GM18505 (cell line): ENCODE measurements around the gene SFRP4.

Experiments used
- ATAC-seq: cut with Tn5 transposase; IDR thresholded peaks from one replicate; pipeline ENCODE4 v1.9.1; 2021; ENCODE audit not compliant: unreplicated experiment
- POLR2A ChIP-seq: IDR thresholded peaks from 4 replicates; pipeline ENCODE4 v1.6.1; 2011; ENCODE audit warnings: borderline replicate concordance; ENCODE audit not compliant: insufficient read depth, insufficient read length; ENCODE audit errors: extremely low read depth

Gene SFRP4

DNA sequence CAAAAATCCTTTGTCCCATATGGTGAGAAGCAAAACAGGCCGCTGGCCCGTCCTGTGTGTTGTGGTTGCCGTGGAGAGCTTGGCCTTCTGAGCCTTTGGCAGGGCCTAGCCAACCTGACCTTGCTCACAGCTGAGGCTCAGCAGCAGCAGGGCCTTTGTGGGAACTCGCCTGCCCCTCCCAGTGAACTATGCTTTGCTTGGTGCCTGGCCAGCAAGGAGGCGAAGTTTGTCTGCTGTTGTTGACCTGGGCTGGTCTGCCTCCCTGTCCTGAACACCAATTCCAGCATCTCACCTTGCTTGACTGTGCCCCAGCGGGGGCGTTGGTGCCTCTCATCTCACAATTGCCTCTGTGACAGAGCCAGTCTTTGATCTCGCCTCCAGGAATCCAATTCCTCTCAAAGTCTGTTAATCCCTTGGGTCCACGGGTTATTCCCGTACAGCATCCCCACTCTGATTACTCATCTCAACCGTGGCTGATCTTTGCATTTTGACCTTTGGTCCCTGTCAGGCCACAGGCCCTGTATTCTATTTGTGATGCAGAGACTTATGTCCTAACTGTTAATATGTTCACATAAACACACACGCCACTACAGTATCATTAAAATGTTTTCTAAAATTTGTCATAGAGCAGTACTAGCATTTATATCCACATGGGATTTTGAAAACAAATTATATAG, 26.5 kb upstream of the SFRP4 start:
- TF ChIP-seq POLR2A: no peak
- no peak for ATAC-seq

GRCh38 chr7:37933018-37933566, 16.5 kb upstream of the SFRP4 start:
- no peak for ATAC-seq
- TF ChIP-seq POLR2A: no peak

- no peak for ATAC-seq
- no peak for TF ChIP-seq POLR2A
These were observed 15.9 kb upstream of the SFRP4 start for GRCh38 chr7:37932543-37932942.

DNA sequence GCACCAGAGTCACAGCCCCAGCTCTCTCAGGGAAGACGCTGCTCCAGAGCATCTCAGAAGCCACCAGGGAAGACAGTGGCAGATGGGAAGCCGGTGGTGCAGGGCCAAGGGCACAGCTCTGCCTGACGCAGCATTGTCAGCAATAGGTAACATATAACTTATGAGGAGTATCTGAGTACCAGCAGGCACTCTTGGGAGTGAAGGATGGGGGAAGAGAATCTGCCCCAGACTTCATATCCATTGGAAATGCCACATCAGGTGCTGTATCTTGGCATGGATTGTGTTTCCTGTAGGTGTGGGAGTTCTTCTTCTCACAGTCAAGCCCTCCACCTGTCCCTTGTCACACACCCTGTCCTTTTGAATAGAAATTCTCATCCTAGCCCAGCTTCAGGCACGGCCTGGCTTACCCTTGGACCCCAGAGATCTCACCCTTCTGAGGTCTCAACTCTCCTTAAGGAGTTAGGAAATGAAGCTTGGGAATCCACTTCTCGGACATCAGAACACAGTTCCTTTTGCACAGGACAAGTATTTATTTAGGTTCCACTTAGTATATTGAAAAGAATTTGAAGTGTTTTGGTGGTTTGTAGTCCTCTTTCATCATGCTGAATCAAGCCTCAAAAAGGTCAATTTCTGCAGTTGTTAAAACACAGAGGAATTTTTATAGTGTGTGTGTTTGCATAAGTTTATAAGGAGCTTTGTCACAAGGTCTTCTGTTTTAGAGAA, 13.8 kb upstream of the SFRP4 start:
- TF ChIP-seq POLR2A: no peak
- ATAC-seq: no peak

- no peak for ATAC-seq
- TF ChIP-seq POLR2A: no peak
These were observed 12.3 kb upstream of the SFRP4 start for GRCh38 chr7:37928878-37929277.

- no peak for ATAC-seq
- TF ChIP-seq POLR2A: no peak
These were observed 11.3 kb upstream of the SFRP4 start for GRCh38 chr7:37927773-37928444.

- no peak for TF ChIP-seq POLR2A
- no peak for ATAC-seq
These were observed 9.0 kb upstream of the SFRP4 start for GRCh38 chr7:37925620-37926019.

GRCh38 chr7:37924491-37925041, 7.9 kb upstream of the SFRP4 start:
- no peak for TF ChIP-seq POLR2A
- no peak for ATAC-seq

- TF ChIP-seq POLR2A: no peak
- ATAC-seq: no peak
These were observed 7.4 kb upstream of the SFRP4 start for GRCh38 chr7:37923996-37924395.

DNA sequence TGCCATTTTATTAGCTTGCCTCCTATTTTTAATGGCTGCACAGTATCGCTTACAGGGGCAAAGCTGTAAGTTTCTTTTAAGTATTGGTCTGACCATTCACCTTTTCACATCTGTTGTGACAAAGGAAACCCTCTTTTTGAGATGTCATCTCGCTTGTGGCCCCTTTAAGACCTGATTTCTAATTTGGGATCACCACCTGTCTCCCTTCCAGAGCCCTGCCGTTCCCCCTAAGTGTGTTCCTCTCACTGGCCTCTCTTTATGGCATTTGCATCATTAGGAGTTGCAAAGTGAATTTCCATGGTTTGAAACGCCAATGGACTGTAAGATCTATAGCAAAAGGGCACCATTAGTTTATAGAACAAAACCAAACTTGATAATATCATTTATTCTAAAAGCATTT, 5.3 kb upstream of the SFRP4 start:
- TF ChIP-seq POLR2A: no peak
- ATAC-seq: no peak

DNA sequence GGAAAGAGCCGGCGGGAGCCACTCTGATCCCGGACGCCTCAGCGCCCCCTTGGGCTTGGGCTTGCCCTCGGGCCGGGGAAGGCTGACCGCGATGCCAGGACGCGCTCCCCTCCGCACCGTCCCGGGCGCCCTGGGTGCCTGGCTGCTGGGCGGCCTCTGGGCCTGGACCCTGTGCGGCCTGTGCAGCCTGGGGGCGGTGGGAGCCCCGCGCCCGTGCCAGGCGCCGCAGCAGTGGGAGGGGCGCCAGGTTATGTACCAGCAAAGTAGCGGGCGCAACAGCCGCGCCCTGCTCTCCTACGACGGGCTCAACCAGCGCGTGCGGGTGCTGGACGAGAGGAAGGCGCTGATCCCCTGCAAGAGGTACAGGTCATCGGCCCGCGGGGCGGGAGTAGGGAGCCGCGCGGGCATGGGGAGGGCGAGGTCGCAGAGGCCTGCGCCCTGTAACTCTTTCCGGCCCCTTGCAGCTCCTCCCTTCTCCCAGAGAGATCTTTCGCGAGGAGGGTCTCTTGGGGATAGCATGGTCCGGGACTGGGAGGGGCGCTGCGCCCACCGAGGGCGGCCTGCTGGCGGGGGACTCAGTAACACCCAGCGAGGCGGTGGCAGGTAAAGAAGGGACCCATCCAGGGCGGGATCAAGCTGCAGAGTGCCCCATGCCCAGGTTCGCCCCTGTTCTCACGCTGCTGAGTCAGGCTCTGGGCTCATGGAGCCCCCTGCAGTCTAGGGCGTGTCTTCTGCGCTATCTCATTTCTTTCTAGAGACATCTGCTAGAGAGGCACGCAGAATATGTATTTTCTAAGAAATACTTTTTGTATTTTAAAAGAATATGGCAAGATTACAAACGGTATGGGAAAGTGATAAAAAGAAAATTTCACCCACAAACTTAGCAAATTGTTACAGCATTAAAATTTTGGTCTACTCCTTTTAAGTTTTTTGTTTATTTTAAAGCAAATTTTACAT, 4.5 kb upstream of the SFRP4 start:
- peak; percentile 67 for ATAC-seq
- TF ChIP-seq POLR2A: no peak

GRCh38 chr7:37920305-37920848, 3.8 kb upstream of the SFRP4 start, which contains the start of gene EPDR1:
Gene EPDR1, plus strand, starts transcription at chr7:37920640. Its CDS starts 300 bp downstream, at chr7:37920940.
- ATAC-seq: peak; percentile 44

DNA sequence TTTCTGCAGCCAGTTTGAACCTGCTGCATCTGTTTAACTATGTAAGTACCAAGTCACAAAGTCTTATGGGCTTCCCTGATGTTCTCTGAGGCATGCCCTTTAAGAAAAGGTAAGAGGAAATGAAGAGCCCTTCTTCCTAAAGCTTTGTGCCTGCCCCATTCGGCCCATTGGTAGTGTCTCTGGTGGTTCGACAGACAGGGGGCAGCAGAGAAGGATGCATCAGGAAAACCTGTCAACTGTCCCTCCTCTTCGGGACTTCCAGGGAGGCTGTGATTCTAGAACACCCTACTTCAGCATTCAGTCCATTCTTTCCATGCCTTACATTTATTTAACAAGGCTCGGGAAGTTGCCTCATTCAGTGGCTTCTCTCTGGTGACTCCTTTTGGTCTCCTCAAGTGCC, 1.9 kb upstream of the SFRP4 start:
- no peak for ATAC-seq
- TF ChIP-seq POLR2A: no peak

More at GRCh38 chr7:37920305-37920848, 3.8 kb upstream of the SFRP4 start, which contains the start of gene EPDR1:
- no peak for TF ChIP-seq POLR2A
